Smooth muscle cell (in vitro differentiated cells): ENCODE results near the gene BRSK1. TPM values are rescaled to one million over a fixed set of nuclear protein-coding genes. Genes with fewer than 3 reads are reported as not detected.

Experiments used
- DNase-seq: peaks from one replicate; lab custom pipeline; 2025; ENCODE audit not compliant: unreplicated experiment; lab: John Stamatoyannopoulos, UW
- H2AFZ ChIP-seq: fragments of 200-600 bp; sonication (generic); 2 replicates; pipeline ENCODE4 v1.6.0; 2016; ENCODE audit warnings: antibody characterized with exemption, low read depth, mild to moderate bottlenecking
- H3F3A ChIP-seq: fragments of 200-600 bp; sonication (generic); 2 replicates; pipeline ENCODE4 v1.6.0; 2017; ENCODE audit warnings: antibody characterized with exemption, low read depth
- H3K27ac ChIP-seq: fragments of 200-600 bp; sonication (generic); 2 replicates; pipeline ENCODE4 v1.5.1; 2016; ENCODE audit warnings: low read depth, mild to moderate bottlenecking
- H3K27me3 ChIP-seq: fragments of 200-600 bp; sonication (generic); 2 replicates; pipeline ENCODE4 v1.6.1; 2016; ENCODE audit warnings: low read depth, mild to moderate bottlenecking
- H3K36me3 ChIP-seq: fragments of 200-600 bp; sonication (generic); 2 replicates; pipeline ENCODE4 v1.5.1; 2016; ENCODE audit warnings: low read depth
- H3K4me1 ChIP-seq: fragments of 200-600 bp; sonication (generic); 2 replicates; pipeline ENCODE4 v1.5.1; 2016; ENCODE audit warnings: low read depth
- H3K4me2 ChIP-seq: fragments of 200-600 bp; sonication (generic); 2 replicates; pipeline ENCODE4 v1.6.0; 2016; ENCODE audit warnings: mild to moderate bottlenecking
- H3K4me3 ChIP-seq: fragments of 200-600 bp; sonication (generic); 2 replicates; pipeline ENCODE4 v1.5.1; 2016; ENCODE audit warnings: mild to moderate bottlenecking
- H3K79me2 ChIP-seq: fragments of 200-600 bp; sonication (generic); 2 replicates; pipeline ENCODE4 v1.6.0; 2016; ENCODE audit warnings: low read depth, mild to moderate bottlenecking
- H3K9ac ChIP-seq: fragments of 200-600 bp; sonication (generic); 2 replicates; pipeline ENCODE4 v1.6.0; 2016; ENCODE audit warnings: low read depth
- H3K9me3 ChIP-seq: fragments of 200-600 bp; sonication (generic); replicated peaks from 2 replicates; pipeline ENCODE4 v1.5.1; 2016; ENCODE audit warnings: low read depth
- H4K20me1 ChIP-seq: fragments of 200-600 bp; sonication (generic); 2 replicates; pipeline ENCODE4 v1.6.0; 2016; ENCODE audit warnings: low read depth
- CTCF ChIP-seq: fragments of 200-600 bp; sonication (generic); IDR thresholded peaks from 2 replicates; pipeline ENCODE4 v1.5.1; 2017; ENCODE audit warnings: borderline replicate concordance, mild to moderate bottlenecking, antibody characterized with exemption; ENCODE audit not compliant: insufficient read depth, poor library complexity, severe bottlenecking
- WGBS: methylation state at CpG from one replicate; pipeline ENCODE4 v1.1.7; 2016; ENCODE audit warnings: low lambda C conversion rate; 5-methylcytosine and 5-hydroxymethylcytosine counted together
- polyA plus RNA-seq: library from polyadenylated mRNA; unstranded; fragments of >200 nt; fragmentation: Nextera tagmentation; extraction: Ambion mirVana; gene quantifications from 2 replicates; pipeline ENCODE4 v1.2.1, GENCODE V29; 2016
- total RNA-seq: library from RNA; depleted of rRNA; stranded (reverse); fragments of >200 nt; gene quantifications from 2 replicates; pipeline ENCODE4 v1.2.3, GENCODE V29; 2014

The BRSK1 gene
- total and polyA plus RNA-seq, 2 experiments from 2014 or later = 3.0 to 5.0 TPM

DNA sequence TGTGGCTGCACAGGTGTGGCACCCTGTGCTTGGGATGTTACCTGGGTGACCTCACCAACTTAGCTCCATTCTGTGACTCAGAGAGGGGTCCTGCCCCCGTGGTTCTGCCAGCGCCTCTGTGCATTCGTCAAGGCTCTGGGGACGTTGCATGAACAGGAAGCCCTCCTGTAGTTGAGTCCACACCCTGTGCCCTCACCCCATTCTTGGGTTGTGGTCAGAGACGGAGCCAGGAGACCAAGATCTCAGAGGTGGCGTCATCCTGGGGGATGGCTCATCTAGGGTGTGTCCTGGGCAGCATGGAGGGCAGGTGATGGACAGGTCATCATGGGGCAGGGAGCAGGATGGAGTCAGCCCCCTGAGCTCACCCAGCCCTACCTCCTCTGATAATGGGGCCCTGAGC, 68.2 kb downstream of the BRSK1 start:
- no peak for DNase-seq
- no peak overlapping the region for H3K27ac ChIP-seq
- H3K4me2 ChIP-seq = no peak overlapping the region
- 89% methylated on average over 6 of the region's 6 CpGs for WGBS
- H3K36me3 ChIP-seq = no peaks in the 10 kb centered on the region
- no peaks in the 10 kb centered on the region for H4K20me1 ChIP-seq
- H3K4me3 ChIP-seq = no peak overlapping the region
- H3K9ac ChIP-seq = no peak overlapping the region
- no peaks in the 10 kb centered on the region for H3K9me3 ChIP-seq
- no peak overlapping the region for H2AFZ ChIP-seq
- H3F3A ChIP-seq = no peaks in the 10 kb centered on the region
- no peaks in the 10 kb centered on the region for H3K79me2 ChIP-seq
- peaks cover 5% of the 10 kb centered on the region for H3K4me1 ChIP-seq
- peaks cover 19% of the 10 kb centered on the region for H3K27me3 ChIP-seq
- TF ChIP-seq CTCF = no peak

GRCh38 chr19:55352549-55353145, 68.8 kb downstream of the BRSK1 start:
- TF ChIP-seq CTCF = no peak

GRCh38 chr19:55353356-55353802, 69.6 kb downstream of the BRSK1 start:
- H3K4me3 ChIP-seq = peak overlapping the region; percentile 56
- H3K4me2 ChIP-seq = peak overlapping the region; percentile 91
- H3K27ac ChIP-seq = no peak overlapping the region
- TF ChIP-seq CTCF = no peak
- no peaks in the 10 kb centered on the region for H3K36me3 ChIP-seq
- no peaks in the 10 kb centered on the region for H3F3A ChIP-seq
- H3K4me1 ChIP-seq = peaks cover under 1% of the 10 kb centered on the region
- H3K9ac ChIP-seq = no peak overlapping the region
- WGBS = 19% methylated on average over 23 of the region's 24 CpGs
- peaks cover 20% of the 10 kb centered on the region for H3K27me3 ChIP-seq
- DNase-seq = no peak
- H3K79me2 ChIP-seq = no peaks in the 10 kb centered on the region
- no peaks in the 10 kb centered on the region for H4K20me1 ChIP-seq
- H2AFZ ChIP-seq = no peak overlapping the region
- H3K9me3 ChIP-seq = no peaks in the 10 kb centered on the region

More at GRCh38 chr19:55352549-55353145, 68.8 kb downstream of the BRSK1 start:
- Histone ChIP-seq H2AFZ (no peak overlapping the region), H4K20me1 (no peaks in the 10 kb centered on the region), H3K4me1 (peaks cover 5% of the 10 kb centered on the region), H3K27me3 (peaks cover 20% of the 10 kb centered on the region), H3K9me3 (no peaks in the 10 kb centered on the region), H3K27ac (no peak overlapping the region), H3K4me3 (no peak overlapping the region), H3F3A (no peaks in the 10 kb centered on the region), H3K9ac (no peak overlapping the region), H3K4me2 (no peak overlapping the region), H3K36me3 (no peaks in the 10 kb centered on the region), H3K79me2 (no peaks in the 10 kb centered on the region)
- 83% methylated on average over 25 of the region's 25 CpGs for WGBS
- DNase-seq = no peak
